Fibroblast of skin of left biceps (primary cell): ENCODE data around the gene FAF1.
"Not testable (repeated sequence)": the region's sequence is repeated elsewhere in the genome, so short reads cannot be mapped to it uniquely, and the experiment has no call there.

ENCODE experiments used
- DNase-seq, 2 experiments: peaks; one replicate each; pipeline ENCODE4 v3.0.0-alpha.2; 2013; ENCODE audit warnings: low read depth in 2 of 2

Gene FAF1

GRCh38 chr1:50775740-50776139 is 184.3 kb downstream of the FAF1 start:
- no peak for DNase-seq

- peak; percentile 17 to 24 for DNase-seq
Observed at GRCh38 chr1:50774759-50775351, 185.2 kb downstream of the FAF1 start.

GRCh38 chr1:50766688-50767087 is 193.4 kb downstream of the FAF1 start:
- DNase-seq, result no peak

GRCh38 chr1:50756543-50756942 is 203.5 kb downstream of the FAF1 start:
- not testable (repeated sequence) for DNase-seq

GRCh38 chr1:50754764-50755163 is 205.3 kb downstream of the FAF1 start:
- DNase-seq, result not testable (repeated sequence)

GRCh38 chr1:50750021-50750619 is 209.9 kb downstream of the FAF1 start:
- peak in 1 of 2 experiments; percentile 1 for DNase-seq

- no peak for DNase-seq
Observed at GRCh38 chr1:50747394-50747793, 212.7 kb downstream of the FAF1 start.

GRCh38 chr1:50742523-50742922 is 217.5 kb downstream of the FAF1 start:
- DNase-seq, result no peak

GRCh38 chr1:50739125-50739524 is 220.9 kb downstream of the FAF1 start:
- no peak for DNase-seq

GRCh38 chr1:50735443-50735842 is 224.6 kb downstream of the FAF1 start:
- no peak for DNase-seq

GRCh38 chr1:50727578-50727977 is 232.5 kb downstream of the FAF1 start:
- not testable (repeated sequence) for DNase-seq

GRCh38 chr1:50724626-50725286 is 235.3 kb downstream of the FAF1 start:
- no peak for DNase-seq

GRCh38 chr1:50720457-50721053 is 239.5 kb downstream of the FAF1 start:
- DNase-seq, result no peak

- no peak for DNase-seq
Observed at GRCh38 chr1:50719126-50719525, 240.9 kb downstream of the FAF1 start.

GRCh38 chr1:50717327-50717726 is 242.7 kb downstream of the FAF1 start:
- DNase-seq, result no peak

GRCh38 chr1:50716455-50716854 is 243.6 kb downstream of the FAF1 start:
- DNase-seq, result not testable (repeated sequence)

GRCh38 chr1:50710099-50710498 is 250.0 kb downstream of the FAF1 start:
- no peak for DNase-seq

GRCh38 chr1:50707824-50708223 is 252.2 kb downstream of the FAF1 start:
- DNase-seq, result no peak

- no peak for DNase-seq
Observed at GRCh38 chr1:50705699-50706098, 254.4 kb downstream of the FAF1 start.

- no peak for DNase-seq
Observed at GRCh38 chr1:50705041-50705440, 255.0 kb downstream of the FAF1 start.

- DNase-seq, result no peak
Observed at GRCh38 chr1:50704126-50704525, 255.9 kb downstream of the FAF1 start.

GRCh38 chr1:50703240-50703639 is 256.8 kb downstream of the FAF1 start:
- no peak for DNase-seq

- no peak for DNase-seq
Observed at GRCh38 chr1:50702395-50702794, 257.7 kb downstream of the FAF1 start.
